ENCODE measurements around the gene CALR3. TPM values are rescaled to one million over a fixed set of nuclear protein-coding genes. Genes with fewer than 3 reads are reported as not detected.
"Not testable (repeated sequence)": the region's sequence is repeated elsewhere in the genome, so short reads cannot be mapped to it uniquely, and the experiment has no call there.

CALR3 gene
- total RNA-seq (not detected in 2 replicates), polyA plus RNA-seq (not detected in 2 replicates)

GRCh38 chr19:16495982-16496612 lies at the start of gene CALR3, which contains the start of gene C19orf44:
Gene CALR3, minus strand, starts transcription at chr19:16496167. Its CDS starts 38 bp downstream, at chr19:16496129.
Gene C19orf44, plus strand, starts transcription at chr19:16496394. Its CDS starts 4,399 bp downstream, at chr19:16500793.
- Histone ChIP-seq H3K4me1 (ENCODE audit: low read depth) (peaks cover 4% of the 10 kb centered on the region), H3K27ac (peak within 1 kb of the TSS; percentile 31)
- TF ChIP-seq CTCF (IDR thresholded peaks at IDR 0.05; ENCODE audit: low read depth, low read length): no peak

GRCh38 chr19:16544473-16545231 lies 48.7 kb upstream of the CALR3 start:
- peaks cover 3% of the 10 kb centered on the region for H3K36me3 ChIP-seq
- no peak for TF ChIP-seq CTCF (IDR thresholded peaks at IDR 0.05; ENCODE audit: low read depth, low read length)
- no peak overlapping the region for H3K27ac ChIP-seq

More at GRCh38 chr19:16495982-16496612, at the start of gene CALR3, which contains the start of gene C19orf44:
- Histone ChIP-seq H3K27me3 (no peaks in the 10 kb centered on the region), H3K9me3 (ENCODE audit: low read depth) (no peaks in the 10 kb centered on the region), H3K4me3 (peak within 1 kb of the TSS; percentile 63), H3K36me3 (no peaks in the 10 kb centered on the region)
- DNase-seq (ENCODE audit: low read depth in 1 of 2, low spot score in 1 of 2): peak; percentile 99

GRCh38 chr19:16543734-16544133 lies 47.8 kb upstream of the CALR3 start:
- H3K27me3 ChIP-seq; DNase-seq (ENCODE audit: low read depth in 1 of 2, low spot score in 1 of 2); H3K9me3 ChIP-seq (ENCODE audit: low read depth); H3K4me1 ChIP-seq (ENCODE audit: low read depth); H3K36me3 ChIP-seq: not testable (repeated sequence)
- peak overlapping the region; percentile 89 for H3K27ac ChIP-seq
- peak overlapping the region; percentile 80 for H3K4me3 ChIP-seq

More at GRCh38 chr19:16544473-16545231, 48.7 kb upstream of the CALR3 start:
- Histone ChIP-seq H3K9me3 (ENCODE audit: low read depth) (no peaks in the 10 kb centered on the region), H3K4me3 (no peak overlapping the region), H3K27me3 (no peaks in the 10 kb centered on the region), H3K4me1 (ENCODE audit: low read depth) (peaks cover 9% of the 10 kb centered on the region)
- no peak for DNase-seq (ENCODE audit: low read depth in 1 of 2, low spot score in 1 of 2)

- TF ChIP-seq CTCF (IDR thresholded peaks at IDR 0.05; ENCODE audit: low read depth, low read length): no peak
- H3K27ac ChIP-seq: peak overlapping the region; percentile 89
- peaks cover 5% of the 10 kb centered on the region for H3K36me3 ChIP-seq
- DNase-seq (ENCODE audit: low read depth in 1 of 2, low spot score in 1 of 2): peak in 1 of 2 donors; percentile 3
- no peaks in the 10 kb centered on the region for H3K9me3 ChIP-seq (ENCODE audit: low read depth)
- no peaks in the 10 kb centered on the region for H3K27me3 ChIP-seq
- peaks cover 9% of the 10 kb centered on the region for H3K4me1 ChIP-seq (ENCODE audit: low read depth)
- peak overlapping the region; percentile 80 for H3K4me3 ChIP-seq
These were observed 47.0 kb upstream of the CALR3 start for GRCh38 chr19:16542910-16543472.

- H3K4me1 ChIP-seq (ENCODE audit: low read depth): peaks cover 9% of the 10 kb centered on the region
- H3K27me3 ChIP-seq: no peaks in the 10 kb centered on the region
- DNase-seq (ENCODE audit: low read depth in 1 of 2, low spot score in 1 of 2): peak; percentile 95 to 97
- peaks cover 5% of the 10 kb centered on the region for H3K36me3 ChIP-seq
- TF ChIP-seq CTCF (IDR thresholded peaks at IDR 0.05; ENCODE audit: low read depth, low read length): no peak
- H3K27ac ChIP-seq: peak within 1 kb of the TSS; percentile 89
- H3K4me3 ChIP-seq: peak within 1 kb of the TSS; percentile 80
- H3K9me3 ChIP-seq (ENCODE audit: low read depth): no peaks in the 10 kb centered on the region
These were observed 46.3 kb upstream of the CALR3 start, which contains the start of gene CHERP for GRCh38 chr19:16542045-16542909. Gene CHERP, minus strand, starts transcription at chr19:16542437. Its CDS starts 59 bp downstream, at chr19:16542378.
